TTC549 (cell line): ENCODE results near the gene PRR14.

Experiments
- FAIRE-seq: peaks from 2 replicates; lab custom pipeline; 2012; peaks lifted over from hg19 to GRCh38; lab: Jason Lieb, UNC

PRR14 gene

DNA sequence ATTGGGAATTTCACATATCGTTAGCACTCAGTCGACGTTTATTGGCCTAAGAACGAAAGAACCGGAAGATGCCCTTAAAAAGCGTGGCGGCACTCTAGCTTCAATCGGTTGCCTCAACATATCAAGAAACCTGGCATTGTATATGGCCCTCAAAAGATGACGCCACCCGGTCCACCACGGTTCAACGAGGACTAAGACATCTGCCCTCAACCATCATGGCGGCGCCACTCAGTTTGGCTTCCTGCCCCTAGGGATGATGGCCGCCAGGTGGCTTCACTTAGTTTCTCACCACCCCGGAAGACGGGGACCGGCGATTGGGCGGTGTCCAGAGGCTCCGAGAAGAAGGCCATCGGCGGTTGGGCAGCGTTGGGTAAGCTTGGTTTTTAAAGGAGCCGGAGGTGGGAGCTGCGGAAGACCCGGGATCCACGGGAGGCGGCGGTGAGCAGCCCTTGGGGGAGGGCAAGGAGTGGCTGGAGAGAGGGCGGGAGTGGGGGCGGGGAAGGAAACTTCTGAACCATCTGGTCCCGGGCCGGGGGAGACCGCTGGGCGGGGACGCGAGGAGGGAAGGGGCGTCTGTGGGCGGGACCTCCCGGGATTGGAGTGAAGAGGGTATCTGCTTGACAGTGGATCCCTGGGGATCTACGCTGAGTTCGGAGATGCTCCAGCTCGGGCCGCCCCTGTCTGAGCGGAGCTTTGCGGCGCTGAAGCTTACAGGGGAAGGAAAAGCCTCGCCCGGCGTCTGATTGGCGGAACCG is at the start of gene PRR14:
TSS of gene PRR14 (plus strand) at position 592 of the 755 bp plus-strand sequence. CDS start 686 bp downstream, outside the sequence.
- FAIRE-seq: peak; percentile 98

DNA sequence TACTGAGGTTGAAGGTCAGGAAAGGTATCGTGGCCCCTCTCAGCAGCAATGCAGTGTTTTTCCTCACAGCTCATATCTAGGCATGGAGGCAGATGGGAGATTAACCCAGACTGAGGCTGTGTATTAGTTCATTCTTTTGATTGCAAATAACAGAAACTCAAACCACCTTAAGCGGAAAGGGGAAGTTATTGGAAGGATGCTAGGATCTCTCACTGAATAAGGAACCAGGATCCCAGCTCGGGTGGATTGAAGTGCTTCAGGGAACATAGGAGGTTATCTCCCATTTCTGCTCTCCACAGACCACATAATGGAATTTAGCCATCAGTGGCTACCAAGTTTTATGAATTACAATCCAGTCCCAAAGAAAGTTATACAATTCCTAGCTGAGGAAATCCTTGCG is 48.8 kb upstream of the PRR14 start:
- no peak for FAIRE-seq

DNA sequence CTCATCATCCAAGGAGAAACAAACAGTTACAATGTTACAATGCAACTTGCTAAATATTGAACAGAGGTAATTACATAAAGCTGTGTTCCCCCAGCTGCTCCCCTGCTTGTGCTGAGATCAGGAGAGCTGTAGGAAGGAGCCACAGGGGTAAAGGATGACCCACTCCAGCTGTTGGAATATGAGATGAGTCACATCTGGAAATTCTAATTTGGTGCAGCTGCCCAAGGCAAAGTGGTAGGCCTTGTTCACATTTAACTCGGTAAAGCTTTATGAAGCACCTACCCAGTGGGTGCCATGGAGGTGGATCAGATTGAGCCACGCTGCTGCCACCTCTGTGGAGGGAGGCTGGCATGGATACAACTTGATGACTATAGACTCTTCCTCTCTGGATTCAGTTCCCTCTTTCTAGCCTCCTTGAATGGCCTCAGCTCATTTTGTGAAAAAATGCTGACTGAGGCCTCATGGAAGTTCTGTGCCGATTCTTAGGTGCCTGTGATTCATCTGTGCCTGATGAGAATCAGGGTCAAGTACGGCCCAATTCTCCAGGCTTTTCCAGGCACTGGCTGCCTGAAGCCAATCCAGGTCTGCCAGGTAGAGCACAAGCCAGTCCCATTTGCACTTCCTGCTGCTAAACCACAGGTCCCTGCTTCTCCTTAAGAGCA is 48.0 kb upstream of the PRR14 start:
- FAIRE-seq: no peak

DNA sequence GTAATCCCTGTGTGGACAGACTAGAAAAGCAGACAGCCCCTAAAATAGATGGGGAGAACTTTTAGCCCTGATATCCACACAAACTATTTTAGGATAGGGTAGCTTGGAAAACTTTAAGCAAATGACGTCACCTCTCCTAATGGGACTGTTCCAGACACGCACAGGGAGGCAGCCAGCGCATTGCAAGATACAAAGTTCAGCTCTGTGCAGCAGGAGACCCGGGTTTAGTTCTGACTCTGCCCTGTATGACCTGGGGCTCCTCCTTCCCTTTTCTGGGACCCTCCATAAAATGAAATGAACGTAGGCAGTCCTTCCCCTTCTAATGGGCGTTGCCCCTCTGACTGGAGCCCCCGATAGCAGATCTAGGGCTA is 46.8 kb upstream of the PRR14 start:
- FAIRE-seq: no peak

DNA sequence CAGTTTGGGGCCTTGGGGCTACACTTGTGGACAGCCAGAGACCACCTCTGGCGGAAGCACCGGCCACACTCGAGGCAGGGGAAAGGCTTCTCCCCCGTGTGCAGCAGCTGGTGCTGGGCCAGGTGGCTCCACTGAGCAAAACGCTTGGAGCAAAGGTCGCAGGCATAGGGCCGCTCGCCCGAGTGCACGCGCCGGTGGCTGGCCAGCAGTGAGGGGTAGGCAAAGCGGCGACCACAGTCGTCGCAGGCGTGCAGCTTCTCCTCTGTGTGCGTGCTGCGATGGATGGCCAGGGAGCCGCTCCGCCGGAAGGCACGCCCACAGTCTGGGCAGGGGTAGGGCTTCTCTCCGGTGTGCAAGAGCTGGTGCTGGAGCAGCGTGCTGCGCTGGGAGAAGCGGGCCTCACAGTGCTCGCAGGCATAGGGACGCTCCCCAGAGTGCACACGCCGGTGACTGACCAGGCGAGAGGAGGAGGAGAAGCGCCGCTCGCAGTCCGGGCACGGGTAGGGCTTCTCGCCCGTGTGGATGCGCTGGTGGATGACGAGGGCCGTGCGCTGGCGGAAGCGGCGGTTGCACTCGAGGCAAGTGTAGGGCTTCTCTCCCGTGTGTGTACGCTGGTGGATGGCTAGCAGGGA is 46.3 kb upstream of the PRR14 start:
- no peak for FAIRE-seq

DNA sequence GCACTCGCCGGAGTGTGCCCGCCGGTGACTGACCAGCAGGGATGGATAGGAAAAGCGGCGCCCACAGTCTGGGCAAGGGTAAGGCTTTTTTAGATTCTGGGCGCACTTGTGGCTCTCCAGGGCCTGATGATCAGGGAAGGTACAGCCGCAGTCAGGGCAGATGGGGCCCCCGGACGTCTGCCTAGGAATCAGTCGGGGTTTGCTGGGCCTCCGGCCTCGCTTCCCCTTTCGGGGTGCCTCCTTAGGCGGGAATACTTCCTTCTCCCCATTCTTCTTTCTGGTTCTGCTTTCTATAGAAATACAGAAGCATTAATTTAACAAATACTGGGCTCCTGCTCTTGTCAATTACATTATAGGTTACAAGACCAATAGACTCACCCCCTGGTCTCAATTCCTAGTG is 45.6 kb upstream of the PRR14 start:
- FAIRE-seq: no peak

DNA sequence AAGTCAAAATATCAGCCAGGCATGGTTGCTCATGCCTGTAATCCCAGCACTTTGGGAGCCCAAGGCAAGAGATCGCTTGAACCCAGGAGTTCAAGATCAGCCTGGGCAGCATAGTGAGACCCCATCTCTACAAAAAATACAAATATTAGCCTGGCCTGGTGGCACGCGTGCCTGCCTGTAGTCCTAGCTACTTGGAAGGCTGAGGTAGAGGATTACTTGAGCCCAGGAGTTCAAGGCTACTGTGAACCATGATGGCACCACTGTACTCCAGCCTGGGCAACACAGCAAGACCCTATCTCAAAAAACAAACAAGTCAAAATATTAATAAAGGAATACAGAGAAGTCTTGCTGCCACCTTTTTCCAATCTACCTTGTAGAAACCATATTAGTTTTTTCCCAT is 44.8 kb upstream of the PRR14 start:
- no peak for FAIRE-seq

DNA sequence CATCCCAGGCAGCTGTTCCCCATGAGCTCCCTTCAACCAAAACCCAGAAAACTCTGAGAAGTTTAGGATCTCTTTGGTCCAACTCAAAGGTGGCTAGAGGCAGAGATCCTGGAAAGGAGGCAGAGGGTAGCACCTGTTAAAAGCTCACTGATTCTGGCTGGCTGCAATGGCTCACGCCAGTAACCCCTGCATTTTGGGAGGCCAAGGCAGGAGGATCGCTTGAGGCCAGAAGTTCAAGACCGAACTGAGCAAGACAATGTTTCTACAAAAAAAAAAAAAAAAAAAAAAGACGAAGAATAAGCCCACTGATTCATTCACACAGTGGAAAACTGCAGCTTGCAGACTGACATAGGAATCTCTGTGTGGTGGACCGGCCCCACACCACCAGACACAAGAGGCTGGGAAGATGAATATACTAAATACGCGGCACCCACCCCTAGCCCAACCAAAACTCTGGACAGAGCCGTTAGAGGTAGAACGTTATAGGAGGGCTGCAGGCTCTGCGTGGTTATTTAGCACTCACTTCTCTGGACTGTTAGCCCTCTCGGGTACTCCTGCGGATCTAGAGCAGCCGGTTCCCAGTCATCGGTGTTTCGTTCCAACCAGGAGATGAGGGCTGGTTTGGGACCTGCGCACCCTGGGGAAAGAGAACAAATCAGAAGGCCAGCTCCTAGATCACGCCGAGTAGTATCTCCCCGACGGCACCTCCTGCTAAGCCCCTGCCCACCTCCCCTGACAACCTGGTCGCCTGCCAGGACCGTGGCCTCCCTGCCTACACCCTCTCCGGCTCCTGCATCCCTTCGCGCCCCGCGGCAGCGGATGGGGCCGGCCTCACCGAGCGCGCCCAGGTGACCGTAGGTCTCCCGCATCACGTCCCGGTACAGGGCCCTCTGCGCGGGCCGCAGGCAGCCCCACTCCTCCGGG is 41.5 kb upstream of the PRR14 start:
- FAIRE-seq: no peak

DNA sequence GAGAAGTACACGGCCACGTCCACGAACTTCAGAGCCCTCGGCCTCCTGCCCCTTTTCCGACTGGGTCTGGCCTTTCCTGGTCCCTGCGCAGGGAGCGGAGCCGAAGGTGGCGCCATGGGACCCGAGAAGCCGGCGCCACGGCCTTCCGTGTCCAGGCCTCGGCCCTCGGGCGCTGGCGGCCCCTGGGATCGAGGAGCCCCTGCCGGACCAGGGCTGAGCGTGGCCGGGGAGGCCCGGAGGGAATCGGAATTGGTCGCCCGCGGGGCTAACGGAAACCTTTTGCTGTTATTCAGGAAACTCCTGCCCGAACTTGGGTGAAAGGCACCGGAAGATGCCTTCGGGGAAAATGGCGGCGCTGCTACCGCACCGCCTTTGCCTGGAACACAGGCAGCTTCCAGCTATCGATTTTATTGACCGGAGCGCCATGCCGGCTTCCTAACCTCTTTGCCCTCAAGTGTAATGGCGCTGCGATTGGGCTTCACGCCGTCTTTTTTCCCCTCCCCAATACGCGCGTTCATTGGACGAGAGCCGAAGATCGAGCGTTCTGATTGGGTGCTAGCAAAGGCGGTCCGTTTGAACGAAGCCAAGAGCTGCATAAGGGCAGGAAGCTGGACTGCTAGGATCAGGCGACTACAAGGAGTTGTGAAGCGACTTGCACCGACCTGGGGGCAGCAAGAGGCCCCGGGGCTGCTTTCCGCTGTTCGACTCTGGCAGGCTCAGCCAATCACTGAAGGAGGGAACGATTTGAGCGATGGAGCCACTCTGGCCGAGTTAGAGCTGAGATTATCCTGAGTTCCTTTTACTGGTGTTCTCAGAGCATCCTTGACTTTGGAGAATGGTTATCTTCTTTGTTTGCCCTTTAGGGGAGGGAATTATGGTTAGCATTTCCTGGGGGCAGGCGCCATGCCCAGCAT is 40.6 kb upstream of the PRR14 start, which contains the start of gene ZNF689:
TSS of gene ZNF689 (minus strand) at position 464 of the 914 bp plus-strand sequence. CDS start at position 116, 348 bp downstream.
- FAIRE-seq: peak; percentile 85

DNA sequence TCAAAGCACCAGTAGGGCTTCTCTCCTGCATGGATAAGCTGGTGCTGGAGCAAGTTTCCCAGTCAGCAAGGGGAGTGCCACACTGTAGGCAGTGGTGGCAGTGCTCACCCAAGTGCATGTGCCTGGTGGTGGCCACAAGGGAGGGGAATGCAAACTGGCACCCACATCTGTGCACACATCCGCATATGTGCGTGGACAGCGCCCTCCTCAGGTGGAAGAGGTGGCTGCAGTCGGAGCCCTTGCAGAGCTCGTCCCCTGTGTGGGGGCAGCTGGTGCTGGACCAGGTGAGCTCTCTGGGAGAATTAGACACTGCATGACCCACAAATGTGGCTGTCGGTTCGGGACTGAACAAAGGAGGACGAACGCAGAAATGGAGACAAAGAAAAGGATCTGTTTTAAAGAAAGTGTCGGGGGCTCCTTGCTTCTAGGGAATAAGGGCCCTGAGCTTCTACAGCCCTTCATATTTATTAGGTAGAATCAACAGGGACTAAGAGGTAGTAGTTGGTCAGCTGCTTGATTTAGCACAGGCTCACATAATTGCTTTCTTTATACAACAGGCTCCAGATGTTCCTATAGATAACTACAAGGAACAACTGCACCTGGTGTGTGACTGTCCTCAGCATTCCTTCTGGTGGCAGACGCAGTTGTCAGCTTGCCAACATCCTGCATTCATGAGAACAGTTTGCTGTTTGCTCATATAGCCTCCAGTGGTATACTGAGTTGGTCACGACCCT is 35.2 kb upstream of the PRR14 start:
- no peak for FAIRE-seq

DNA sequence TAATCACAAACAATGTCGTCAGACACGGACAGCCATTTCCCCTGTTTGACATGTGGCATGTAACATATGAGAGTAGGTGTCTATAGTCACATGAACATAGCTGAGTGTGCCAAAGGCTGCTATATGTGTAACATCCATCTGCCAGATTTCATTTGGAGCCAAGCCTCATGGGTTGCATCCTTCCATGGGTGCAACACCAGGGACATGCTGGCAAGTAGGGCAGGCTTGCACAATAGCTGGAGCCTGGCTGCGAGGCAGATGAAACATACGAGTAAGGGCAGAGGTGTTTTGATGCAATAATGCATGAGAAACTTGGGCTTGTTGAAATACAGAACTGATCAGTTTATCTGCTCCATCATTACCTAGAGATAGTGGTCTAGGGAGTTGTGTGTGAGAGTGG is 31.6 kb upstream of the PRR14 start:
- no peak for FAIRE-seq

DNA sequence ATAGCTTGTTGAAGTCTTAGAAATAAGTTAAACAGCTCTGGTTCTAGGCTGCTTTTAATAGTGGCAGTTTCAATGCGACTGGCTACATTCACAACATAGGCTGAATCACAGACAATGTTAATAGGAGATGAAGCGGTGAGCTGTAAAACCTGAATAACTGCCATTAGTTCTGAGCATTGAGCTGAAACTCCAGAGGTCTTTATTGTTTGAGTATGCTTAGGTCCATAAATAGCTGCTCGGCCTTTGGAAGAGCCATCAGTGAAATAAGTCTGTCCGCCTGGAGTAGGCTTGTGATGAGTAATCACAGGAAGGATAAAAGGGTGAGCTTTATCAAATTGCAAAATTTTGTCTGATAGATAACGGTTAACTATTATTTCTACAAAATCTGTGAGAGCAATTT is 31.1 kb upstream of the PRR14 start:
- no peak for FAIRE-seq

DNA sequence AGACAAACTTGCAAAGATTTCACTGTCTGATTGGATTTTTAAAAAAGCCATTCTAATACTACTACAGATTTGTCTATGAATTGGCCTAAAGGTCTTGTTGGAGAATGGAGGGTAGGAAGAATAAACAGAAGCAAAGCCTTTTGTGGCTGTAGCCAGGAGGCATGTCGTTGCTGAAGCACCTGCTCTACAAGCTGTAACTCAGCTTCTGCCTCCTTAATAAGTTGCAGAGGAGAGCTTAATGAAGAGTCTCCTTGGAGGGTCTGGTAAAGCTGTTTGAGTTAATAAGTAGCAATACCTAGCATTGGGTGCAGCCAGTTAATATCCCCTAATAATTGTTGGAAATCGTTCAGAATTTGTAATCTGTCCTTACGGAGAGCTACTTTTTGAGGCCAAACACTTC is 30.6 kb upstream of the PRR14 start:
- no peak for FAIRE-seq

DNA sequence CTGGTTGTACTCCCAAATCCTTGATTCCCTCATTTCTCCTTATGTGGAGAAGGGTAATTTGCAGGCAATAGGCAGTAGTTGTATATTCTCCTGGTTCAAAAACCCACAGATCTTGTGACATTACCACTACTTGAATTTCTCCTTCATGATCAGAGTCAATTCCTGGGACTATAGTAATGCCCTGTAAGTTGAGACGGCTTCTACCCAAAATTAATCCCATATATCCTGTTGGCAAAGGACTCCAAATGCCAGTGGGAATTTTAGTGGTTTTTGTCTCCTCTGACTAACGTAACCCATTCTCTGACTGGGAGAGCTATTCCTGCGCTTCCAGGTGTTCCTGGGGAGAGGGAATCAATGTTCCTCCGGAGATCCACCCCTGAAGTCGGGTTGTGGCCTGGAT is 29.0 kb upstream of the PRR14 start:
- no peak for FAIRE-seq

DNA sequence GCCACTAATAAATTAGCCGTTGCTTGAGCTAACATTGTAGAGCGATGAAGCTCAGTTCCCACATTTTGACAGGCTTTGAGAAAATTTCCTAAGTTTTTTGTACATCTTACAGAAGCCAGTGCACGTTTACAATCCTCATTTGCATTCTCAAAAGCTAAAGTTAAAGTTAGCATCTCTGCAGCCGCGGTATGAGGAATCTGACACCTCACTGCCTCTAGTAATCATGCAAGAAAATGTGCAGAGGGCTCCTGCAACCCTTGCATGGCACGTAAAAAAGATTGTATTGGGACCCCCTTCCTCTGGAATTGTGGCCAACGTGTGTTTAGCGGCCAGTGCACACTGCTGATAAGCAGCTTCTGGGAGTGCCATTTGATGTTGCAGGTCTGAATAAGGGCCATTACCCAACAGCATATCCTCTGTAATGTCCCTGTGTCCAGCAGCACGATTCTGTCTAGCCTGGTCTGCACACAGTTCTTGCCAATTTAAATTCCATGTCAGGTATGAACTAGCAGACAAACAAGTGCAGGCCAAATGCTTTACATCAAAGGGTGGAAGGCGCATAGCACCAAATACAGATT is 28.2 kb upstream of the PRR14 start:
- no peak for FAIRE-seq

DNA sequence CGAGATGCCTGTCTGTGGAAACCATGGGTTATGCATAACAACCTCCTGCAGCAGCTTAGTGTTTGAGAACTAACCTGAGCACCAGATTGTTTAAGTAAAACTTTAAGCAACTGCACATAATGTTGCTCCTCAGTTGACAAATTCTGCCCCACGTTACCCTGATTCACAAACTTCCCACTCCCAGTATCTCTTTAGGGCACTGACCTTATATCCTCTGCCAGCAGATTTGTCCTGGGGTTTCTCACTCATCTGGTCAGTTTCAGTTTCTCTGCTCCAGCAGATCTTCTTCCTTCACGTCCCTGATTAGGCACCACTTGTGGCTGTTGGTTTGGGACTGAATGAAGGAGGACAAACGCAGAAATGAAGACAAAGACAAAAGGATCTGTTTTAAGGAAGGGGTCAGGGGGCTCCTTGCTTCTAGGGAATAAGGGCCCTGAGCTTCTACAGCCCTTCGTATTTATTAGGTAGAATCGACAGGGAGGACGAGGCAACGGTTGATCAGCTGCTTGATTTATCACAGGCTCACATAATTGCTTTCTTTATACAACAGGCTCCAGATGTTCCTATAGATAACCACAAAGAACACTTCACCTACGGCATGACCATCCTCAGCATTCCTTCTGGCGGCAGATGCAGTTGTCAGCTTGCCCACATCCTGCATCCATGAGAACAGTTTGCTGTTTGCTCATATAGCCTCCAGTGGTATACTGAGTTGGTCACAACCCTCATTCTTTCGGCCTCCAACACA is 27.1 kb upstream of the PRR14 start:
- no peak for FAIRE-seq

DNA sequence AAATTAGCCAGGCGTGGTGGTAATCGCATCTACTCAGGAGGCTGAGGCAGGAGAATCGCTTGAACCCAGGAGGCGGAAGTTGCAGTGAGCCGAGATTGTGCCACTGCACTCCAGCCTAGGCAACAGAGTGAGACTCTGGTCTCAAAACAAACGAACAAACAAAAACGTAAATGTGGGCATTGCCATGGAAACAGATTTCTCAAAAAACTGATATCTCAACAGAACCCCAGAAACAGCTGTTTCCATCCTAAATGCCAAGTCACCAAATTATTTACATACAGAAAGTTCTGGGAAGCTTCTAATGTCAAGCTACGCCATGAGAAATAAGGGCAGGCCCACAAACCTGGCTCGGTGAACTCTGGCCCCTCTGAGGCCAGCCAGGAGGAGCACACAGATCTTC is 24.5 kb upstream of the PRR14 start:
- FAIRE-seq: no peak

DNA sequence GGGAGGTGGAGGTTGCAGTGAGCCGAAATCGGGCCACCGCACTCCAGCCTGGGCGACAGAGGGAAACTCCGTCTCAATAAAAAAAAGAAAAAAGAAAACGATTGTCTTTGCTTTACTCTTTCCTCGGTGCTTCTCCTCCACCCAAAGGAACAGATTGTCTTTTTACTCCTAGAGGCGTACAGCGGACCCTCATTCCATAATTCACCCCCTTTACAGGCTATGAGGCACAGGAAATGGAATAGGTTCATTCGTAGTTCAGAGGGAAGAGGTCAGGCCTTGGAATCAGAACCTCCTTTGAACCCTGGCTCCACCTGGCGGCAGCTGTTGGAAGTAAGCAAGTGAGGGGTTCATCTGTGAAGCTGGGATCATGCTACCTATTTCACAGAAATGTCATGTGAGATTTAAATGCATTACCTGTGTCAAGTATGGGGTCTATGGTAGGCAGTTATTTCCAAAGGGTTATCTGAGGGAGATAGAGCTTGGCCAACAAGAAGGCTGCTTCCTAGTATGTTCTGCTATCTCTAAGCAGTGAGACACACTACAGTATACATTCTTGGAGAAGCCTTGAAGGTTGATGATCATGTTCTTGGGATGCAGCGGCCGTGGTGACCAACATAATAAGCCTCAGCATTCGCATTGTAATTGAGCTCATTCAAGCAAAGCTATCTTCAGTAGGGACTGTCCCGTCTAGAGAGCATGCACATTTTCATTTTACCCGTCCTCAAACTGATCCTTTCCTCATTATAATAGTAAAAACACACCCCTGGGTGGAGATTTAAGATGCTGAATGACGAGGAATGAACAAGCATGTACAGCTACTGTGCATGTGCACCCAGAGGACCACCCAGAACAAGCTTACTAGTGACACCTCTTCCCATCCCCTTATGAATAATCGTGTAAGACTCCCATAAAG is 21.9 kb upstream of the PRR14 start:
- FAIRE-seq: no peak
